GM19023 (cell line): ENCODE data around the gene CARD10.
"Not testable (repeated sequence)": the region's sequence is repeated elsewhere in the genome, so short reads cannot be mapped to it uniquely, and the experiment has no call there.

ENCODE experiments used
- ATAC-seq: cut with Tn5 transposase; IDR thresholded peaks from one replicate; pipeline ENCODE4 v1.9.1; 2021; ENCODE audit warnings: mild to moderate bottlenecking, moderate library complexity; ENCODE audit not compliant: unreplicated experiment

Gene CARD10

DNA sequence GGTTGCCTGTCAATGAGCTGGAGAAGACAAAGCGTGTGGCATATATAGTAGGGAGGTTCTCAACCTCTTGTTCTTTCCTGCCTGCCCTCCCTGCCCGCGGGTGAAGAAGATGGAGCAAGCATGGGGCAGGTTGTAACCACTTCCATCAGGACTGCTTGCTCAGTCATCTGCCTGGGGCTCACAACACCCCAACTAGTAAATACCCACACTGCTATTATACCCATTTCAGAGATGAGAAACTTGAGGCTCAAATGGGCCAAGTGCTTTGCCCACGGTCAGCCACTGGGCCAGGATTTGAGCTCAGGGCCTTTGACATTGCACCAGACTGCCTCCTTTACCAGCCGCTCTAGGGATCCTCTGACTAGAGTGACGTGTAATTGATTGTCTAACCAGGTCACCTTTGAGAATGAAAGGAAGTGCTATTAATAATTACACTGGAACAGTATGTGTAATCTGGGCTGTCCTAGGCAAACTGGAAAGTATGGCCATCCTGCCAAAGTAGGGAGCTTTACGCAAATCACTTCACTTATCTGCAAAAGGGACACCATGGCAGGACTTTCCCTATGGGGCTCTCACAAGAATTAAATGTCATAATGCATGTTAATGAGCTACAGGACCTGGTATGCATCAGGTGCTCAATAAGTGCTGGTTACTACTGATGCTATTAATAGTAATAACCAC is 38.2 kb upstream of the CARD10 start:
- ATAC-seq: no peak

DNA sequence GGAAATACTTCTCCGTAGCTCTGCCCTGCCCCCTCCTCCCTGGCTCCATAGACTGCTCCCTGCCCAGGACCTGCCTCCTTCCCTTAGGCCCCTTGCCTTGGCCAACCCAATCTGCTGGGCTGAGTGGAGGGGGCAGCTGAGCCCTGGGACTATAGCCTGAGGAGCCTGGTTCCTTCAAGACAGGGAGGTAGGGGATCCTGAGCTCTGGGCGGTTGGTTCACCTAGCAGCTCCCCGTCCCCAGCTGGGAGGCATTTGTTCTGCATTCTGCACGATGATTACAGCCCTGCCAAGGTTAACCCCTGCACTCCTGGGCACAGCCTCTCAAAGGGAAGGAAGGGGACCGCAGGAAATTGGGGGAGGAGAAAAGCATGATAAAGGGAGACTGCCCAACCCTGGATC is 37.5 kb upstream of the CARD10 start:
- ATAC-seq: no peak

DNA sequence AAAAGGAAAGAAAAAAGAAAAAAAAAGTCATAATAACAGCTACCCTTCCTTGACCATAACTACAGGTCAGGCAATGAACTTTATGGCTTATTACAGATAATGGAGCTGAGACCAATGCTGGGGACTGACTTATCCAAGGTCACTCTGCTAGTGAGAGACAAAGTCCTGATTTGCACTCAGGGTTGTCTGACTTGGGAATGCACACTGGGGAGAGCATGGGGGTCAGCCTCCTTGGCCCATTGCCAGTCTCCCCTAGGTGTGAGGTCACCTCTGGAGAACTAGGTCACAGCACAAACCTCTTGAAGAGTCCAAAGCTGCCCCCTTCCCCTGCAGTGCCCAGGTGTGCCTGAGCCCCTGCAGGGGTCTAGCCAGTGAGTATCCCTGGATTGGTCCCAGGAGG is 35.8 kb upstream of the CARD10 start:
- no peak for ATAC-seq

DNA sequence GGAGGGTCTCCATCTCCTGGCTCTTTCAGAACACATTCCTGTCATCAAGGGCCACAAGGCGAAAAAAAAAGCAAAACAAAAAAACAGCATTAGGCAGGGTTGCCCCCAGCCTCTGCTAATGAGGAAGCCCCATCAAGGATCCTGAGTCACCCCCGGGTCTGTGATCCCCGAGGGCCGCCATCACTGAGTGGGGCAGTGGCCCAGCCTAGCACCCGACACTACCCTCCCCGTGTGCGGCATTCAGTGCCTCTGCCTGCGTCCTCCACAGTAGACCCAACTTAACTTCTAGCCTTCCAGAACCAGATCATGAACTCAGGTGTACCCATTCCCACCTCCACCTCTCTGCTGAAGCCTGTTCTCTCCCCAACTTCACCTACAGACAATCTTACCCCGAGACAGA is 34.5 kb upstream of the CARD10 start:
- ATAC-seq: no peak

DNA sequence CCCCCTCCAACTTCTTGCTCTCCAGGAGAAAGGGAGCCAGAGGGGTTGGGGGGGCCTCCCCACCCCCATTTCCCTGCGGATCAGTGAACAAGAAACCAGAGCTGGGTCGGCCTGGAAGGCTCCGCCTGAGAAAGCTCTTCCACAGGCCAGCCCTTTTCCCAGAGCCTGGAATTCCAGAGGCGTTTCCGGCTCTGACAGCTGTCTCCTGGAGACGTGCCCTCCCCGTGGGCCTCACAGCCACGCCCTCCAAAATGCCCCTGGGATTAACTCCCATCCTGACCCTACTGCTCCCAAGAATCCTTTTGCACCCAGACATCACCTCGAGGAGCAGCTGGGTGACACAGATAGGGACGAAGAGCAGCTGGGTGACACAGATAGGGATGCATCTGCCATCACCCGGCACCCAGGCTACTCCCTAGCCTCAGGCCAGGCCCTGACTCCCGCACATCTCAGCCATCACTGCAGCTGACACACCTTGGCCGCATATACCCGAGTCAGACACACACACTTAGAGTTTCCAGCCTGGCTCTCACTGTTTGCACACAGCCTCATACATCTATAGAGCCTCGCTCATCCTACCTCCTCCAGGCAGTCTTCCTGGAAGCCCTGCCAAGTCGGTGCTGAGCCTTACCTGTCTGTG is 33.4 kb upstream of the CARD10 start:
- ATAC-seq: no peak

DNA sequence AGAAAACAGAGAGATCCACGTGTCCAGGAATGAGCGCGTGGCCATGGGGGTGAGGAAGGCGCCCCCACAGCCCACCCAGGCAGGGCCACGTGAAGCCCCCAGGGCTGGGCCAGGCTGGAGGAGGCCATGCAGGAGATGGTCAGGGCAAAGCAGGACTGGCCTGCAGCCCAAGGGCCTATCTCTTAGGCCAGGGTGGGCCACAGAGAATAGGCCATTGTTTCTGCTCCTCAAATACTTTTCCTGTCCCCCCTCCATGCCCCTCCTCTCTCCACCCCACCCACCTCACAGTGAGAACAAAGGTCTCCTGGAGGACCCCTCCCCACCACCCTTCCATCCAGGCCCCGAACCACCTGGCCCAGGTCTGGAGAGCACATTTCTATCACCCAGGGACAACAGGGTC is 32.8 kb upstream of the CARD10 start:
- ATAC-seq: no peak

DNA sequence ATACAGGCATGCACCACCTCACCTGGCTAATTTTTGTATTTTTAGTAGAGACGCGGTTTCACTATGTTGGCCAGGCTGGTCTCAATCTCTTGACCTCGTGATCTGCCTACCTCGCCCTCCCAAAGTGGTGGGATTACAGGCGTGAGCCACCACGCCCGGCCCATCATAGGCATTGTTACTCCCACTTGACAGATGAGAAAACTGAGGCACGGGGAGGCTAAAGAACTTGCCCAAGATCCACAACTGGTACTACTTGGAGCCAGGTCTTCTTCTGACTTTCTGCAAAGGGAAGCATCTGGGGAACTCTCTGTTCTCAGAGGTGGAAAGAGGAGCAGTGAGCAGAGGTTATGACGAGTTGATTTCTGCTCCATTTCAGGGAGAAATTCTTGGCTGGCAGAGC is 31.7 kb upstream of the CARD10 start:
- not testable (repeated sequence) for ATAC-seq

DNA sequence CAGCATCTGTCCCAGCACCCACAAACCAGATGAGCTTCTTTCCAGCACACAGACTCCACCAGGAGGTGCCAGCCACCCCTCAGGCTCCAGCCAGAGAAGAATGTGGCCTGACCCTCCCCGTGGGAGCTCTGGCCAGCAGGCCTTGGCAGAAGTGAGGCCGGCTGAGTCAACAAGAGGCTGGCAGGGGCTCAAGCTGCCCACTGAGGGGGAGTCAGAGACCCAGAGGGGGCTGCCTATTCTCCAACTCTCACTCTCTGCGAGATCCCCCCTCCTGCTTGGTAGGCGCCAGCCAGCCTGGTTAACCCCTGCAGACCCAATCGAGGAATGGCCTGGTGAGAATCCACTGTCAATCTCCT is 30.5 kb upstream of the CARD10 start:
- no peak for ATAC-seq

DNA sequence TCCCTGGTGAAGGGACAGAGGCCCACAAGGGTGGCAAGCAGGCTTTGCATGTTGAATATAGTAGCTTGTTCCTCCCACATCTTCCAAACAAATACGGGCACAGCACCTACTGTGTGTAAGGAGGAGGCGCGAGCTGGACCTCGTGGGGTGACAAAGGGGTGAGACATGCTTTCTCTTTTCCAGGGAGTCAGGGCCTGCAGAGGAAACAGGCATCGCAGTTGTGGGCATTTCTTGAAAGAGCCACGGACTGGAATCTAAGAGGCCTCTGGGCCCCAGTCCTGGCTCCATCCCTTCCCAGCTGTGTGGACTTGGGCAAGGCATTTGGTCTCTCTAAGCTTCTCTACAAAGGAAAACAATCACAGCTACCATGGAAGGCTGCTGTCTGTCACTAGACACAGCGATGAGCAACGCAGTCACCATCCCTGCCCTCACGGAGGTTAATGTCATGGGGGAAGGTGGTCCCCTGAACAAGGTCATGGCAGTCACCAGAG is 28.1 kb upstream of the CARD10 start:
- ATAC-seq: no peak

DNA sequence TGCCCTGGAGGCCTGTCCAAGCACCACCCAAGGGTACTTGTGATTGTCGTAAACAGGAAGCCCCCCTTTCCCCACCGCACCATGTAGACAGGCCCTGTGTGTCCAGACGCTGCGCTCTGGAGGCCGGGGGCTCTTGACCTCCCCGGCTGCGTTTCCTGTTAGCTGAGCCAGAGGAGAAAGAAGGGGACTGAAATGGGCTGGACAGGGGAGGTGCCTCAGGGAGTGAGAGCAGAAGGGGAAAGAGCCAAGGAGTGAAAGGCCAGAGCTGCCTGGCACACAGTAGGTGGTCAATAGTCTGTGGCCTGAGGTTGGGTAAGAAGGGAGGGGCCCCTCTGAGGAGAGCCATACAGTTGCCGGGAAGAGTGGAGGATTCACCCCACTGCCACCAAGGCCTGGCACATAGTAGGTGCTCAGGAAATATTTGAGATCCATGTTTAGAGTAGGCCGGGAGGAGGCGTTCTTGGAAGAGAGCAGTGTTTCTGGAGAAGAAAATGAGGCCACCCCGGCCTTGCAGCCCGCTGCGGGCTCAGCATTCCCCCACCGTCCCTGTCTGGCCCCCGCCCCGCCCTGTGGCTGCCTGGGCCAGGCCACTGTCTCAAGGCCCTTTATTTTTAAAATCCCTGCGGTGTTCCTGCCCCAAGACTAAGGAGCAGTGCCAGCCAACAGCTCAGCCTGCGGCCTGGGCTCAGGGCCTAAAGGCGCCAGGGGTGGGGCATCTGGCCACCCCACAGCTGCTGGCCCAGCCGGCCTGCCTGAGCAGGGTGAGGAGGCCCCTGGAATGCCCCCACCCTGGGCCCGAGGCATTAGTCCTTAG is 27.4 kb upstream of the CARD10 start:
- ATAC-seq: no peak

DNA sequence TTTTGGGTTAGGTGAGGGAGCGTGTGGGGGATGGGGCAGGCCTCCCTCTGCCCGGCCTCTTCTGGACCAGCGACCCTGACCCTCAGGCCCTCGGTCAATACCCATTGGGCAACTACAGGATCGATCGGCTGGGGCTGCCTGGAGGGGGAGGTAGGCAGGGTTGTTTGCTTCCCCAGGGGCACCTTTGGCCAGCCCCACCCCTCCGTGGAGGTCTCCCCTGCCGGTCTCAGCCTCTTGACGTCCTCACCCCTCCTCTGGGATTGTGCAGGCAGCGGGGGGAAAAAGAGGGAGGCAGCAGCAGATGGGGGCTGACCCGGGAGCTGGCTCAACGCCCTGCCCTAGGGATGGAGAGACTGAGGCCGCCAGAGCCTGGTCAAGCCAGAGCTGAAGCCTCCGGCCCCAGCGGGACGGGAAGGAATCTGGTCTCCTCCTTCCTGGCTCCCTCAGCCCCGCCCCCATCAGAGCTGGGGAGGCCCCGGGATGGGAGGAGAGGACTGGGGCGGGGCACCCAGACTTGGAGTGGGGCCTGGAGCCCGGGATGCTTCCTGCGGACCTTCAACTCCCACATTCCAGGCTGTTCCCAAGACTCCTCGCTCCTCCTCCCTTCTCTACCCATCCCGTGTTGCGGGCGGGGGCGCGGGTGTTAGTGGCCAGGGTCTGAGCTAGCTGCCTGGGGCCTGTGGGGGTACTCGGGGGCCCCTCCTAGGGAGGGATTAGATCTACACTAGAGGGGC is 26.7 kb upstream of the CARD10 start:
- ATAC-seq: no peak

DNA sequence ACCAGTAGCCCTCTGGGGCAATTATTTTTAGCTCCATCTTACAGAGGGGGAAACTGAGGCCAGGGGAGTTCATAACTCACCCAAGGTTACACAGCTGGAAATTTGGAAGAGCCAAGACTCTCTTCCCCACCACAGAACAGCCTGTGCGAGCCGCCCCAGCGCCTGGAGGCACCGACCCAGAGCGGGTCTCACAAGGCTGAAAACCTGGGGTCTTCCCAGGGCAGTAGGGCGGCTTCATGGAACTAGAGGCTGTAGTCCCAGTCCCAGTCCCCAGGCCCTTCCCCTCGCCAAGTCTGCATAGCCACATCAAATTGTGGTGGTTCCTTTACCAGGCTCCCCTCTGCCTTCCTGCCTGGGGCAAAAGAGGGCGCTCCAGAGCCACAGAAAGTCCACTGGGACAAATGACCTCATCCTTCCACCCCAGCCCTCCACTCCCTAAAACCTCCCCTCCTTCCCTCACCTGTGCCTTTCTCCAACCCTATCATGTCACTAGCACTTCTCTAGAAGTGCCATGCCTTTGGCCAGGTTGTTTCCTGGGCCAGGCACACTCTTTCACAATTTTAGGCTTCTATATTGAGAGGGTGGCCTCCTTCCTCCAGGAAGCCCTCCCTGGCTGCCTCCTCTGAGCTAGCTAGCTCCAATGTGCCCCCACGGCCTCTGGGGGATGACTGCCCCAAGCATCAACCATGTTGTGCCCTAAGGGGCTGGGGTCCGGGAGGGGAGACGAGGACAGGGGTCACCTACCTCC is 25.9 kb upstream of the CARD10 start:
- no peak for ATAC-seq

DNA sequence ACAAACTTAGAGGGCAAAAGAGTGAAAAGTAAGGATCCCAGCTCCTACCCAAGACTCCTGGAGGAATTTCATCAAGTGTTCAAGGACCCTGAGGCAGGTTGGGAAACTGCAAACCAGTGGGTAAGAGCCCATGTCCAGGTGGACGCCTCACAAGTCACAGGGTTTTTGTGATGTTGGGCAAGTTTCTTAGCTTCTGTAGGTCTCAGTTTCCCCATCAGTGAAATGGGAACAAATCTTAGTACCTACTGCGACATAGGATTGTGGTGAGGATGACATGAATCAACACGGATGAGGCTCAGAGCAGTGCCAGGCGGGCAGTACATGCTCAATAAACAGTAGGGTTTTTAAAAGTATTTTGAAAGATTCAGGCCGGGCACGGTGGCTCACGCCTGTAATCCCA is 23.7 kb upstream of the CARD10 start:
- ATAC-seq: no peak

DNA sequence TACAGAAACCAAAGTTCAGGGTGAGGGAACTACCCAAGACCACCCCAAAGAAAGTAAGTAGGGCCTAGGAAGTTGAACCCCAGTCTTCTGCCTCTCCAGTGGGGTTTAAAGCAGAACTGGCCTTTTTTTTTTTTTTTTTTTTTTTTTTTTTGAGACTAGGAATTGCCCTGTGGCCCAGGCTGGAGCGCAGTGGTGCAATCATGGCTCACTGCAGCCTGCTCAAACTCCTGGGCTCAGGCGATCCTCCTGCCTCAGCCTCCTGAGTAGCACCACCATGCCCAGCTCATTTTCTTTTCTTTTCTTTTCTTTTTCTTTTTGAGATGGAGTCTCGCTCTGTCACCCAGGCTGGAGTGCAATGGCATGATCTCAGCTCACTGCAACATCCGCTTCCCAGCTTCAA is 23.2 kb upstream of the CARD10 start:
- ATAC-seq: not testable (repeated sequence)

DNA sequence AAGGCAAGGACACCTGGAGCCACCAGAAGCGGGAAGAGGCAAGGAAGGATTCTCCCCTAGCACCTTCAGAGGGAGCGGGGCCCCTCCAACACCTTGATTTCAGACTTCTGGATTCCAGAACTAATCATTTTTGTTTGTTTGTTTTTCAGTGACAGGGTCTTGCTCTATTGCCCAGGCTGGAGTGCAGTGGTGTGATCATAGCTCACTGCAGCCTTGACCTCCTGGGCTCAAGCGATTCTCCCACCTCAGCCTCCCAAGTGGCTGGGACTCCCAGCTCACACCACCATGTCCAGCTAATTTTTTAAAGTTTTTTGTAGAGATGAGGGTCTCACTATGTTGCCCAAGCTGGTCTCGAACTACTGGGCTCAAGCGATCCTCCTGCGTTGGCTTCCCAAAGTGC is 20.6 kb upstream of the CARD10 start:
- not testable (repeated sequence) for ATAC-seq

DNA sequence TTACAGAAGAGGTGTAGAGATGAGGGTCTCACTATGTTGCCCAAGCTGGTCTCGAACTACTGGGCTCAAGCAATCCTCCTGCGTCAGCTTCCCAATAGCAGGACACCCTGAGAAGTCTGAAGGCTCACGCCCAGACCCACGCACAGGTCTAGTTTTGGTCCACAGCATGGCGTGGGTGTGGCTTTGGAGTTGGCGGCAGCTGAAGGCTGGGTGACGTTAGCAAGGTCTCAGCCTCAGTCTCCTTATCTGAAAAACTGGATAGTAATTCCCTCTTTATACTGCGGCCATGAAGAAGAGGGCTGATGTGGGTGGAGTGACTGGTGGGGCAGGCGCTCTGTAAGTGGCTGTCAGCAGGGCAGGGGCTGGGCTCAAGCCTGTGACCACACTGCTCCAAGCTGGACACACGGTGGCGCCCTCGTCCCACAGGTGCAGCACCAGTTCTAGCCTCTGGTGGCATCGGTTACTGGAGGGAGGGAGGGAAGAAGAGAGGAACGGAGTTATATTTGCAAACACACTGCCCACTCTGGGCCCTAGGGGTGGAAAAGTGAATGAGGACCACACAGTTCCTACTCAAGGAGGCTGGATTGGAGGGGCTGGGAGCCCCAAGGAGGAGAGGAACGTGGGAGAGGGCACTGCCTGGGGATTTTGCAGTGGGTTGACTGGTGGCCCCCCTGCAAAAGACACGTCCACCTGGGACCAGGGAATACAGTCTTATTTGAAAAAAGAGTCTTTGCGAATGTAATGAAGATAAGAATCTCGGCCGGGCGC is 19.6 kb upstream of the CARD10 start:
- ATAC-seq: peak; percentile 90

DNA sequence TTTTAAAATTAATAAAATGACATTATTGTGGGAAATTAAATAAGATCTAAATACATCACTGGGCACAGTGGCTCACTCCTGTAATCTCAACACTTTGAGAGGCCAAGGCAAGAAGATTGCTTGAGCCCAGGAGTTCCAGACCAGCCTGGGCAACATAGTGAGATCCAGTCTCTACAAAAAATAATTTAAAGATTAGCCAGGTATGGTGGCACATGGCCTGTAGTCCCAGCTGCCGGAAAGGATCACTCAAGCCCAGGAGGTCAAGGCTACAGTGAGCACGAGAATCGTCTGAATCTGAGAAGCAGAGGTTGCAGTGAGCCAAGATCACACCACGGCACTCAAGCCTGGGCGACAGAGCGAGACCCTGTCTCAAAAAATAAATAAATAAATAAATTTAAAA is 15.9 kb upstream of the CARD10 start:
- ATAC-seq: no peak

DNA sequence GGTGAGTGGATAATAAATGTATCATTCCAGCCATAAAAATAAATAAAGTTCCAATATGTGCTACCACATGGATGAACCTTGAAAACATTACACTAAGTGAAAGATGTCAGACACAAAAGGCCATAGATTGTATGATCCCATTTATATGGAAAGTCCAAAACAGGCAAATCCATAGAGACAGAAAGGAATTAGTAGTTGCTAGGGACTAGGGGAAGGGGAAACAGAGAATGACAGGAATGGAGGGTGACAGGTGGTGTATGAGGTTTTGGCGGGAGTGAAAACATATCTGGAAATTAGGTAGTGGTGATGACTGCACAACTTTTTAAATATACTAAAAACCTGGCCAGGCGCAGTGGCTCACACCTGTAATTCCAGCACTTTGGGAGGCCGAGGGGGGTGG is 15.2 kb upstream of the CARD10 start:
- ATAC-seq: no peak

DNA sequence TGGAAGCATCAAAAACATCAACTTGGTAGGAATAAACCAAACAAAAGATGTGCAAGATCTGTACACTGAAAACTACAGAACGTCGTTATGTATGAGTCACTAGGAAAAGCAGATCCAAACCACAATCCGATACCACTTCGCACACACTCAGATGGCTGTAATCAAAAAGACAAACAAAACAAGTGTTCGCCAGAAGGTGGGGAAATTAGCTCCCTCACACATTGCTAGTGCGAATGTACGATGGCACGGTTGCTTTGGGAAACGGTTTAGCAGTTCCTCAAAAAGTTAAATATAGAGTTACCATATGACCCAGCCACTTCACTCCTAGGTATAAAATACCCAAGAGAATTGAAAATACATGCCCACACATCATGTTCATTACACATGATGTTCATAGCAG is 14.8 kb upstream of the CARD10 start:
- ATAC-seq: no peak
